ENCODE measurements around the gene ITPR1.

DNA sequence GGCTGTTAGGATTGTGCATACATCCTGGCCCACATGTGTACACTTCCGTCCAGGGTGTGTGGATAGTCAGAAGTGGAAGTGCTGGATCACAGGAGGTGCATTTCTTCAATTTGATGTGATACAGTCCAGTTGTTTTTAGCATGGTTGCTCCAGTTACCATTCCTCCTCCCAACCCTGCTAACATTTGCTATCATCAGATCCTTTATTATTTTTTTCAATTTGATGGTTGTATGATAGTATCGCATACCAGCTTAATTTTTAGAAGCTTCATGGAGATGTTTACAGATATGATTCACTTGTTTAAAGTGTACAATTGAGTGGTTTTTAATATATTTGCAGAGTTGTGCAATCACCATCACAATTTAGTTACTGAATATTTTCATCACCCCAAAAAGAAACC lies 202.7 kb downstream of the ITPR1 start:
- no peak for TF ChIP-seq POLR2A (IDR thresholded peaks at IDR 0.05)
- TF ChIP-seq, protein P1, sequence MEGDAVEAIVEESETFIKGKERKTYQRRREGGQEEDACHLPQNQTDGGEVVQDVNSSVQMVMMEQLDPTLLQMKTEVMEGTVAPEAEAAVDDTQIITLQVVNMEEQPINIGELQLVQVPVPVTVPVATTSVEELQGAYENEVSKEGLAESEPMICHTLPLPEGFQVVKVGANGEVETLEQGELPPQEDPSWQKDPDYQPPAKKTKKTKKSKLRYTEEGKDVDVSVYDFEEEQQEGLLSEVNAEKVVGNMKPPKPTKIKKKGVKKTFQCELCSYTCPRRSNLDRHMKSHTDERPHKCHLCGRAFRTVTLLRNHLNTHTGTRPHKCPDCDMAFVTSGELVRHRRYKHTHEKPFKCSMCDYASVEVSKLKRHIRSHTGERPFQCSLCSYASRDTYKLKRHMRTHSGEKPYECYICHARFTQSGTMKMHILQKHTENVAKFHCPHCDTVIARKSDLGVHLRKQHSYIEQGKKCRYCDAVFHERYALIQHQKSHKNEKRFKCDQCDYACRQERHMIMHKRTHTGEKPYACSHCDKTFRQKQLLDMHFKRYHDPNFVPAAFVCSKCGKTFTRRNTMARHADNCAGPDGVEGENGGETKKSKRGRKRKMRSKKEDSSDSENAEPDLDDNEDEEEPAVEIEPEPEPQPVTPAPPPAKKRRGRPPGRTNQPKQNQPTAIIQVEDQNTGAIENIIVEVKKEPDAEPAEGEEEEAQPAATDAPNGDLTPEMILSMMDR (IDR thresholded peaks at IDR 0.05) = no peak
- no peak for TF ChIP-seq POLR2AphosphoS5 (IDR thresholded peaks at IDR 0.05)
